Stimulated activated CD8-positive, alpha-beta memory T cell treated with anti-CD3 and anti-CD28 coated beads, Interleukin-15, amount 100 ng/mL, for 24 hours (primary cell): ENCODE data around the gene SDHA.
A peak's percentile ranks its signal among the peaks of the same experiment; 100 is the strongest.

Source experiments
- DNase-seq: peaks from one replicate; pipeline ENCODE4 v3.0.0-alpha.2; 2020; ENCODE audit warnings: low read depth

The SDHA gene

GRCh38 chr5:217494-218456 is at the start of gene SDHA, which contains the start of gene CCDC127:
TSS of gene SDHA (plus strand) at chr5:218320. CDS start at chr5:218356, 36 bp downstream.
TSS of gene CCDC127 (minus strand) at chr5:218153. CDS start at chr5:216849, 1,304 bp downstream.
- DNase-seq = peak; percentile 99

DNA sequence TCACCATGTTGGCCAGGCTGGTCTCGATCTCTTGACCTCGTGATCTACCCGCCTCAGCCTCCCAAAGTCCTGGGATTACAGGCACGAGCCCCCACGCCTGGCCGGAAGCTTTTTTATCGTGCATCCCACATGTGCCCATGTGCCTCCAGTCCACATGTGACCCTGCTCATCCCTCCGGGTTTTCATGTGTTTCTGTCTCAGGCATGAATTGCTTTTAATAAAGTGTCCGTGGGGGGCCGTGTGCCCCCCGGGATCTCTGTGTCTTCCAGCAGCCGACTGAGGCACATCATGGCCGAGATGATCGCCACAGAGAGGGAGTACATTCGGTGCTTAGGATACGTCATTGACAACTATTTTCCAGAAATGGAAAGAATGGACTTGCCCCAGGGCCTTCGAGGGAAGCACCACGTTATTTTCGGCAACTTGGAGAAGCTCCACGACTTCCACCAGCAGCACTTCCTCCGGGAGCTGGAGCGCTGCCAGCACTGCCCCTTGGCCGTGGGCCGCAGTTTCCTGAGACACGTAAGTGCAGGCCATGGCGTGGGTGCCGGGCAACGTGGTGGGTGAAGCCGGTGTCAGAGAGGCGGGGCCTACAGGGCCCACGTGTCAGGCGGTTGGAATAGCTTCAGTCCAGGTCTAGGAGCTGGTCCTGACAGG is 48.9 kb upstream of the SDHA start:
- DNase-seq = no peak

DNA sequence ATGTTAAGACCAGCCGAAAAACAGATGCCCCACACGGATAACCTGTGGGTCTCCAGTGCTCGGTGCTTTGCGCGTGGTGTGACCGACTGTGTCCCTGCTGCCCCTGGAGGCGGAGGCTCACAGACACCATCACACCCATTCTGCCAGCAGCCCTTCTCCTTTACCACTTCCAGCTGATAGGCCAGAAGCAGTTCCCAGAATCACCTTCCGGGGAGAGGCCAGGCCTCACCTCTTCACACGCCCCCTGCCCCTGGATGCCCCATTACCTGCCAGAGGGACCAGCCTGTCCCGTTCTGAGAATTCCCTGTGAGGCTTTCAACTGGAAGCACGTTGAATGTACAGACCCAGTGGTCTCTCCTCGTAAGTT is 48.4 kb upstream of the SDHA start:
- no peak for DNase-seq

DNA sequence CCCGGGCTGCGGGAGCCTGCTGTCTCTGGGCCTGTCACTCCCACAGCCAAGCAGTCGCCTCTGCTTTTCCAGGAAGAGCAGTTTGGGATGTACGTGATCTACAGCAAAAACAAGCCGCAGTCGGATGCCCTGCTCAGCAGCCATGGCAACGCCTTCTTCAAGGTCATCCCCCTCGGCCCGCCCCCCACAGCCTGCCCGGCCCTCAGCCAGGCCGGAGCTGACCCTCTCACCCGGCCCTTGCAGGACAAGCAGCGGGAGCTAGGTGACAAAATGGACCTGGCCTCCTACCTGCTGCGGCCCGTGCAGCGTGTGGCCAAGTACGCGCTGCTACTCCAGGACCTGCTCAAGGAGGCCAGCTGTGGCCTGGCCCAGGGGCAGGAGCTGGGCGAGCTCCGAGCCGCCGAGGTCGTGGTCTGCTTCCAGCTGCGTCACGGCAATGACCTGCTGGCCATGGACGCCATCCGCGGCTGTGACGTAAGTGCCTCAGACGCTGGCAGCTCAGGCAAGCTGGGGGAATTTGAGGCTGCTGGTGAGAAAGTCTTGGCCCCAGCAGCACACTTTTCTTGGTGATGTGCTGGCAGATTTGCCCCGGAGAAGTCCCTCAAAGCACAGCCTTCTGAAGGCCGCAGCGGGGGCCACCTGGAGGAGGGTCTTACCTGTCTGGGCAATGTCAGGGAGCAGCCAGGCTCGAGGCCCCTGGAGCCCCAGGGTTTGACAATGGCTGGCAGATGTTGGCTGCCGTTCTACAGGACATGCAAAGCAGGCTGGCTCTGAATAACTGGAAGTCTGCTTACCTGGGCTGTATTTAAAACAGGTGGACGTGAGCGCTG is 46.9 kb upstream of the SDHA start:
- DNase-seq = no peak

DNA sequence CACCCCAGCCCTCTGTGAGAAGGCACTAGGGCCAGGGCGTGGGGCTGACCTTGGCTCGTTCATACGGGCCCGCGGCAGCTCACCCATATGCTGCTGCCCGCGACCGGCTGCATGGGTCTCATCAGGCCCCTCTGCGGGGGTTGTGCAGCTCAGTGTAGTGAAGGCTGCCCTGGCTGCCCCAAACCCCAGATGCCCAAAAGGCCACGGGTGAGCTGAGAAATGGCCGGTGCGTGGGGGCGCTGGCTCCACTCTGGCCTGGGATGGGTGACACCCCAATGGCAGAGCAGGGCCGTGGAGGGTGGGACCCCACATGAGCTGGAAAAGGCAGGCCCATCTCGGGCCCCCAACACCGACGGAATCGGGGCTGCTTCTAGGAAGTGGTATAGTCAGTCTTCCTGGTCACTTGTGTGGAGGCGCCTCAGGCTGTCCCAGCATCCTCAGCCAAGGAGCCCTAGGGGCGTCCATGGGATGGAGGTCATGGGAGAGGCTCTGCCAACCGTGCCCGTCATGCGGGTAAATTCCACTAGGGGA is 46.3 kb upstream of the SDHA start:
- no peak for DNase-seq

- no peak for DNase-seq
Observed at GRCh38 chr5:172421-172820, 45.7 kb upstream of the SDHA start.

DNA sequence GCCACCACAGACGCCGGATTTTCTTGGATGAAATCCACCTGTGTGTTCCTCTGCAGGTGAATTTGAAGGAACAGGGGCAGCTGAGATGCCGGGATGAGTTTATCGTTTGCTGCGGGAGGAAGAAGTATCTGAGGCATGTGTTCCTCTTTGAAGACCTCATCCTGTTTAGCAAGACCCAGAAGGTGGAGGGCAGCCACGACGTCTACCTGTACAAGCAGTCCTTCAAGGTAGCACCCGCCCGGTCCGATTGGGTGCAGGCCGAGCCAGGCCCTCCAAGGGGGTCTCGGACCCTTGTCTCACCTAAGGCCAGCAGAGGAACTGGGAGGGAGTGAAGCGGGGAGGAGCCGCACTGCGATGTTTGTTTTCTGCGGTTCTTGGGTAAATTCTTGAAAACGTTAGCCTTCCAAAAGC is 45.3 kb upstream of the SDHA start:
- no peak for DNase-seq

DNA sequence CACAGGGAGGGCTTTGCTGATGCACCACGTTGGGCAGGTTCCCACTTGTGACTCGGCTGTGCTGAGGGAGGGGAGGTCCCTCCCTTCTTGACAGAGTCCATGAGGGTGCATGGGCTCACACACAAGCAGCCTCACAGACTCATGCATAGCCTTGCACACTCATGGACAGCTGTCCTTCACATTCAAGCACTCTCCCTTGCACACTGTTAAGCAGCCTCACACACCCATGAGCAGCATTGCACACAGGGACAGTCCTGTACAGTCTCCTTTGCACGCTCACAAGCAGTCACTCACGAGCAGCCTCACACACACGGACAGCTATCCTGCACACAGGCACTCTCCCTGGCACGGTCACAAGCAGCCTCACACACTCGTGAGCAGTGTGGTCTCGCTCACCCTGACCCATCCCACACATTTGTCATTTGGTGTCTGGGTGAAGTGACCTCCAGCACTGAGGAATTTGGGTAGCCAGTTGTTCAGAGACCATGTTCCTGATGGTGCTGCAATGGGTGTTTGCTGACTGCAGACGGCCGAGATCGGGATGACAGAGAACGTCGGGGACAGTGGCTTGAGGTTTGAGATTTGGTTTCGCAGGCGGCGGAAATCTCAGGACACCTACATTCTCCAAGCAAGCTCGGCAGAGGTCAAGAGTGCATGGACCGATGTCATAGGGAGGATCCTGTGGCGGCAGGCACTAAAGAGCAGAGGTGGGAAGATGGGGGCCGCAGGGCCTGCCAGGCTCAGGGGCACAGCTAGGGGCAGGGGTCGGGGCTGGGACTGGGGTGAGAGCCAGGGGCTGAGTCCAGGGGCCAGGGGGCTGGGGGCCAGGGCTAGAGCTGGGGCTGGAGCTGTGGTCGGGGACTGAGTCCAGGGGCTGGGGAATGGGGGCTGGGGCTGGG is 44.5 kb upstream of the SDHA start:
- DNase-seq = no peak

DNA sequence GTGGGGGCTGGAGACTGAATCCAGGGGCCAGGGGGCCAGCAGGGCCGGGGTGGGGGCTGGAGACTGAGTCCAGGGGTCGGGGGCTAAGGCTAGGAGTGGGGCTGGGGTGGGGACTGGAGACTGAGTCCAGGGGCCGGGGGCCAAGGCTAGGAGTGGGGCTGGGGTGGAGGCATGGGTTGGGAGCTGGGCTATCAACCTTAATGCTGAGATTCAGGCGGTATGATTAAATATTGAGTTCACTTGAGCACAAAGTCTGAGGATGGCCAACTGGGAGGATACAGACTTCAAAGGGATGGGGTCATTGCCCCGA is 43.9 kb upstream of the SDHA start:
- no peak for DNase-seq

DNA sequence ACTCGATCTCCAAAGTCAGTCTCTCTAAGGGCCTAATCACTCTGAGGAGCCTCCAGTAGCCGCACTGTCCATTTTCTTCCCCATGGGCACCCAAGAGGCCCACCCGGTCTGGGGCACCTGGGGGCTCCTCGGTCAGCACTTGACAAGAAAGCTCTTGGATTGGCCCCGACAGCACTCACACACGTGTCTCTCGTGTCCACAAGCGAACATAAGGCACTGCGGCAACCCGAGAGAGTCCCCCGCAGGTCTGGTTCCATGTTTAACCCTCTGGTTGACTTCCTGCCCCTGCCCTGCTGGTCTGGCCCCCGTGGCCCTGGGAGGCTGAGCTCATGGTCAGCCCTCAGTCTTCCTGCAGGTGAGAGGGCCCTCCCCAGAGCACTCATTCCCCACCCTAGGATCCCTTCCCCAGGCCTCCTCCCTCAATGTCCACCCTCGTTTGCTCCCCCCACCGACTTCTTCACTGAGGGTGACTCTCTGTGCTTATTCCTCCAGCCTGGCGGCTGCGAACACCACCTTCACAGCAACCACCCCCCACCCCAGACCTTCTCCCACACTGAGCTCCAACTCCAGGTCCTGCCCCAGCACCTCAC is 43.1 kb upstream of the SDHA start:
- no peak for DNase-seq

DNA sequence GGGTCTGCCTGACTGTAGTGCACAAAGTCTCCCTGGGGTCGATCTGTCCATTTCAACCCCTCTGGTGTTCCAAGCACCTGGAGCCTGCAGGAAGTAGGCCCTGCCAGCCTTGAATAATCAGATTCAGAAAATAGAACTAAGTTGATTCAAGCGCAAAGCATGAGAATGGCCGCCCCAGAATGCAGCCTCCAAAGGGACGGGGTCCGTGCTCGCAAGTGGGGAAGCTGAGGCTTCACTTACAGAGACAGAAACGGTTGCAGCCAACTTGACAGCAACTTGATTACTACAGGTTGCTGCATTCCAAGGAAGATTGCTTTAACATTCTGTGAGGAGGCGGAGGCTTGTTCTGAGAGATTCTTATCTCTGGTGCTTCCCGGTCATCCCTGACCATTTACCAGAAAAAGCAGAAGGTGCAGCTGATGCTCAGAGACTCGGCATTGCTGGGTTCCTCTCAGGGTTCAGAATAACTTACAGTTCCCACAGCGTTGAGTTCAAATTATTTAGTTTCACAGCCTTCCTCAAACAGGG is 41.8 kb upstream of the SDHA start:
- DNase-seq = no peak

DNA sequence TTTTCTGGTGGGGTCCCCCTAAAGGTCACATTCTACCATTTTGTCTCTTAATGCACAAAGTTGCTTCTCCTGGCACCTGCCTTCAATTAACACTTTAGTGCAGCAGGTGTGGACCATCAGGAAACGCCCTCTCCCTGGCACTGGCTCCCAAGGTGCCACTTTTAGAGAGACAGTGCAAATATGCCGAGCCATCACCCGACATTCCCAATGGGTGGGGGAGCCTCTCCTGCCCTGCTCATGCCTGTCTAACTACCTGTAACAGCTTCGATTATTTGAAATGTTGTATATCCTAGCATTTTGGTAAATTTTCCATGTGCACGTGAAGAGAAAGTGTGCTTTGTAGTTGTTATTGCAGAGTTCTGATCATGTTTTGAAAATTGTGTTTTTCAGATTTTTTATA is 40.0 kb upstream of the SDHA start:
- DNase-seq = no peak

DNA sequence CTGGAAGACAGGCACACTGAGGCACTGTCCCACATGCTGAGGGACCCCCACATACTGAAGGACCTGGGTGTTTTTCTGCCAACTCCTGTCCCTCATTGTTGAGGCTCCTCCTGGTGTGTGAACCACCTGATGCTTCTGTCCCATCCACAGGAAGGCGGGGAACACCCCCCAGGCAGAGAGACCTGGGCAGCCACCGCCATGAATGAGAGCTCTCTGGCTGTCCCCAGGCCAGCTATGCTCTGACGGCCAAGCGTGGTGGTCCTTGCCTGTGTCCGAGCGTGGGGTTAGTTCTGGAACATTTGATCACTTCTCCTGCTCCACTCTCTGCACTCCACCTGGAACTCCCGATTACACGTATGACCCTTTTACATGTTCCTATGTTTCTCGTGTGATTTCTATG is 38.7 kb upstream of the SDHA start:
- DNase-seq = no peak

- DNase-seq = no peak
Observed at GRCh38 chr5:180286-180918, 37.7 kb upstream of the SDHA start.

- DNase-seq = no peak
Observed at GRCh38 chr5:181160-181559, 37.0 kb upstream of the SDHA start.

DNA sequence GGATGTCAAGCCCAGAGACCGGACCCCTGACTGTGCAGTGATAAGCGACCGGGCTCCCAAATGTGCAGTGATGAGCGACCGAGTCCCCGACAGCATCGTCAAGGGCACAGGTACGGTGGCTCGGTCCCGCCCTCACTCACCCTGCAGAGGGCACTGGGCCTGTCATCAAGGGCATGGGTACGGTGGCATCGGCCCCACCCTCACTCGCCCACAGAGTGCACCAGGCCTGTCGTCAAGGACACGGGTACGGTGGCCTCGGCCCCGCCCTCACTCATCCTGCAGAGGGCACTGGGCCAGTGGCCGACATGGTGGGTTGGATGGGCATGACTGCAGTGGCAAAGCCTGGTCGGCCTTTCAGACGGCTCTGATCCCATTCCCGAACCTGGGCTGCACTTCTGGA is 36.6 kb upstream of the SDHA start:
- no peak for DNase-seq

DNA sequence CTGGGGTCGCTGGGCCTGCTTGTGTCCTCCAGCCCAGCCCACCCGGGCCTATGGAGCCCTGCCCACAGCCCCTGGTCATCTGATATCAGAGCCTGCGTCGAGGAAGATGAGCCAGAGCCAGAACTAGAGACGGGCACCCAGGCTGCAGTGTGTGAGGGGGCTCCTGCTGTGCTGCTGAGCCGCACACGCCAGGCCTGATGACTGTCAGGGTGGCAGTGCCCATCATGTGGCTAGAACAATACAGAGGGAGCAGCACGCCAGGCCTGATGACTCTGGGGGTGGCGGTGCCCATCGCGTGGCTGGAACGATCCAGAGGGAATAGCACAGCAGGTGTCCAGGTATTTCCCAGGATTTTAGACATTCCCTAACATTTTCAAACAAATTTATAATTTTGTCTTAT is 36.0 kb upstream of the SDHA start:
- DNase-seq = no peak

- no peak for DNase-seq
Observed at GRCh38 chr5:184471-184870, 33.6 kb upstream of the SDHA start.

DNA sequence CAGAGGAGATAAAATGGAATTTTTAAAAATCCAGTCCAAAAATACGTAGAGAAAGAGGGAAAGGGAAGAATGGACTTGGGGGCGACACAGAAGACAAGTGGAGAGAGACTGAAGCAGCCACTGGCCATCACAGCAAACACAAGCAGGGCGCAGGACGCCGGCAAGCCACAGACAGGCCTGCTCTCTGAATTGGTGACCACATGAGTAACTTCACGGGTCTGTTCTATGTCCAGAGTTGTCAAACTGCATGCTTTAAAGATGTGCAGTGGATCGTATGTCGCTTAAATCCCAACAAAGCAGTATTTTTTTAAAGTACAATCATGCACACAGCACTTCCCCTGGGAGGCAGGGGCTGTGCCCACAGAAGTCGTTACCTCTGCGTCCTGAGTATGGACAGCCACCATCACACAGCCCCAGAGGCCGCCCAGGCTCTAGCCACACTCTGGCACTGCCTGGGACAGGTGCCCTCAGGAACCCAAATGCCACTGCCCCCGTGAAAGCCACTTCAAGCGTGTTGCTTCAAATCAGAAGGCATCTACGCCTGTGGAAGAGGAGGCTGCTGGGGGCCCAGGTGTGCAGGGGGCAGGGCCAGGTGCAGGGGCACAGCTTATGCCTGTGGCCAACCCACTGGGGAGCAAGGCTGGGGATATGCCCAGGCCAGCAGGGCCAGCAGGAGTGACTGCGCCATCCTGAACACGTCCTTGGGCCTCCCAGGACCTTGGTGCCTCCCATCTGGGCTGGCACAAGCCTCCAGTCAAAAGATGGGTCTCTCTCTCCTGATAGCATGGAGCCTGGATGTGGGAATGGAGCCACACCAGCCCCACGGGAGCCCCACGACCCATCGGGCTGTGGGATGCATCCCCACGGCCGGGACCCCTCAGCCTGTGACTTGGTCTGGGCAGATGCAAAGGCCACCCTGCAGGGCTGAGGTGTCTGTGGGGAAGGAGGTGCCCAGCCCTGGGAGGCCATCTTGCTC is 32.7 kb upstream of the SDHA start:
- DNase-seq = no peak
